Erythroblast (primary cell): ENCODE results near the gene ZNF337.

Experiments used
- GATA1 ChIP-seq: IDR thresholded peaks from 2 replicates; pipeline ENCODE4 v1.6.1; 2011; ENCODE audit warnings: low read depth, mild to moderate bottlenecking, control low read depth, low read length, moderate library complexity
- POLR2A ChIP-seq: IDR thresholded peaks from 2 replicates; pipeline ENCODE4 v1.6.1; 2011; ENCODE audit warnings: mild to moderate bottlenecking, low read length

DNA sequence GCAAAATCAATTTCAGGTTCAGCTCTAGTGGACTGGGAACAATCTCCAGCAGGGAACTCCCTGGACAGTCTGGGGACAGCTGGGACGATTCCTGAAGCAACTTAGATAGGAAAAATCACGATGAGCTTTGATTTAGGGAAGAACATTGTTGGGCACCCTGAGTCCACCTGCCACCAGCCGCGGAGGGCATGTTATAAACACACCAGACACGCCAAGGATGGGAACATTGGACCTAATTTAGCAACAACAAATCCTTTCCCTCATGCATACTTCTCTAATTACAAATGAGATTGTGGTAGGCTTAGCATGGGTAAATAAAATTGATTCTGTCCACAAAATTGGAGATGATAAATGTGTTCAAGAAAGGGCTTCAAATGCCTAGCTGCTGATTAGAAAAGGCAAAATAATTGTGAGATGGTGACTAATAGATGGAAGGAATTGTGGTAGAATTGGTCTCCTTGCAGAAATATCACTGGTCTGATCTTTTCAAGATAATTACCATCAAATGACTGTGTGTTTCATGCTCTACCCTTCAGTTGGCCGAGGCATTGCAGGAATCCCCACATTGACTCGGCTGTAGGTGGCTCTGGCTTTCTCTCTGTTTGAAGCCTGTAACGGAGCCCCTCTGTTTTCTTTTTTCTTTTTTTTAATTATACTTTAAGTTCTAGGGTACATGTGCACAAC lies 66.7 kb downstream of the ZNF337 start:
- TF ChIP-seq POLR2A (no peak), GATA1 (no peak)
